ENCODE results near the gene STAG1.

DNA sequence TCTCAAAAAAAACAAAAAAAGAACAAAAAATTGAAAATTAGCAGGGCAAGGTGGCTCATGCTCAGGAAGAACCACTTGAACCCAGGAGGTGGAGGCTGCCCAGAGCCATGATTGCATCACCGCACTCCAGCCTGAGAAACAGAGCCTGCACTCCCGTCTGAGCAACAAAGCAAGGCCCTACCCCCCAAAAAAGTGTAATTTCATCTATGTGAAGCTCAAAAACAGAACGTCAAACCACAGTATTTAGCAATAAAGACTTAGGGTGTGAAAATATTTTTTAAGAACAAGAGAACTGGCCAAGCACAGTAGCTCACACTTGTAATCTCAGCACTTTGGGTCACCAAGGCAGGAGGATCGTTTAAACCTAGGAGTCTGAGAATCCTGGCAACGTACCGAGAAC lies 38.2 kb downstream of the STAG1 start:
- TF ChIP-seq, protein P1, sequence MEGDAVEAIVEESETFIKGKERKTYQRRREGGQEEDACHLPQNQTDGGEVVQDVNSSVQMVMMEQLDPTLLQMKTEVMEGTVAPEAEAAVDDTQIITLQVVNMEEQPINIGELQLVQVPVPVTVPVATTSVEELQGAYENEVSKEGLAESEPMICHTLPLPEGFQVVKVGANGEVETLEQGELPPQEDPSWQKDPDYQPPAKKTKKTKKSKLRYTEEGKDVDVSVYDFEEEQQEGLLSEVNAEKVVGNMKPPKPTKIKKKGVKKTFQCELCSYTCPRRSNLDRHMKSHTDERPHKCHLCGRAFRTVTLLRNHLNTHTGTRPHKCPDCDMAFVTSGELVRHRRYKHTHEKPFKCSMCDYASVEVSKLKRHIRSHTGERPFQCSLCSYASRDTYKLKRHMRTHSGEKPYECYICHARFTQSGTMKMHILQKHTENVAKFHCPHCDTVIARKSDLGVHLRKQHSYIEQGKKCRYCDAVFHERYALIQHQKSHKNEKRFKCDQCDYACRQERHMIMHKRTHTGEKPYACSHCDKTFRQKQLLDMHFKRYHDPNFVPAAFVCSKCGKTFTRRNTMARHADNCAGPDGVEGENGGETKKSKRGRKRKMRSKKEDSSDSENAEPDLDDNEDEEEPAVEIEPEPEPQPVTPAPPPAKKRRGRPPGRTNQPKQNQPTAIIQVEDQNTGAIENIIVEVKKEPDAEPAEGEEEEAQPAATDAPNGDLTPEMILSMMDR (IDR thresholded peaks at IDR 0.05) = no peak
- TF ChIP-seq POLR2A (IDR thresholded peaks at IDR 0.05) = no peak

Measured in vagina (tissue), 2 donors.